Measurements from ENCODE around the gene ZNF362. TPM values are rescaled to one million over a fixed set of nuclear protein-coding genes. Genes with fewer than 3 reads are reported as not detected.
"Not testable (repeated sequence)": the region's sequence is repeated elsewhere in the genome, so short reads cannot be mapped to it uniquely, and the experiment has no call there.

The ZNF362 gene
- total RNA-seq, 1 donor from 2014 or later, result 20.4 TPM

DNA sequence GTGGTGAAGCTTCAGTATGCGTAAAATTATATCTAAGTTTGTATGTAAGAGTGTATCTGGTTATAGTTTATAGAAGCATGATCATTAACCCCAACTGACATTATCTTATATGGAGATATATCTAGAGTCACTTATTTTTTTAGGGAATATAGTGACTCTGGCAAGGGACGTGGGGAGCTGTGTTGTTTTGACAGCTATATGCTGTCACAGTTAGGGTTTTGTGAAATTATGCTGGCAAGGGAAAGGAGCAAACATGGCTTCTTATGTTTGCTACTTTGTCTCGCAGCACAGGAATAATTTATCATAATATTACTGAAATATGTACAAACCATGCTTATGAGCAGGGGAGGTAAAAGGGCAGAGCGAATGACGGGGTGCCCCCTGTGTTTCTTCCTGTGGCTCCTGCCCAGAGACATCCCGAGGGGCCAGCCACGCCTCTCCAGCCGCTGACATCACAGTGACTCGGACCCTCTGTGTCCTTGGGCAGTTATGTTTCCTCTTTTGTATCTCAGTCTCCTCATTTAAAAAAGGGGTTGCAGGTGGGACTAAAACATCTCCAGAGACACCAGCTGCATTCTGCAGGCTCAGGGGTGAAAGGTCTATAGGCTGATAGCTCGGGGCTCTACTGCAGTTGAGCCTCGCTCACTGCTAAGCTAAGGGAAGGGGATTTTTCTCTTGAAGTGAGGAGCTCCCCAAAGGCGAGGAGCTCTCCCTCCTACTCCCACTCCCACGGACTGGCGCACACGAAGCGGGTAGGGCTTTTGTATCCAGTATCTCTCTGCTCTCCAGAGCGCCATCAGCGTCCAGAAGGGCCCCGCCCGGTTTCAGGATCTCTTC lies 49.7 kb downstream of the ZNF362 start:
- no peak for DNase-seq (ENCODE audit: low read depth)

GRCh38 chr1:33306653-33307493 lies 50.6 kb downstream of the ZNF362 start:
- no peak for DNase-seq (ENCODE audit: low read depth)

- no peak for DNase-seq (ENCODE audit: low read depth)
Observed at GRCh38 chr1:33307494-33307864, 51.2 kb downstream of the ZNF362 start.

- DNase-seq (ENCODE audit: low read depth), result not testable (repeated sequence)
Observed at GRCh38 chr1:33309351-33309750, 53.1 kb downstream of the ZNF362 start.

DNA sequence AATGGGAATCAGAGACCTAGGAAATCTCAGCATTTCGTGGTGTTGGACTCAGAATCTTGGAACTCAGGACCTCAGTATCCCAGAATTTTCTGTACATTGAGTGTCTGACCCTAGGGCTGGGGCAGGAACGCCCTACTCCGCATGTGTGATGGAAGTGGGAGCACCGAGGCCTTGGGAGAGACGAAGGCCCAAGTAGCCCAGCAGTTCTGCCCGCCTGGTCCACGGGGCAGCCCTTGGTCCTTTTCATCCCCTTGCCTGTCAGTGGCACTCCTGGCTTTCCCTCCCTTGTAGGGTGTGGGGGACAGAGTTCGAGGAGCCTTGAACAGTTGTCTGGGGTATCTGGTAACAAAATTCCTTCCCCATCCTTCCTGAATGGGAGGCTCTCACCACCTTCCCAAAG lies 54.4 kb downstream of the ZNF362 start:
- DNase-seq (ENCODE audit: low read depth), result no peak

DNA sequence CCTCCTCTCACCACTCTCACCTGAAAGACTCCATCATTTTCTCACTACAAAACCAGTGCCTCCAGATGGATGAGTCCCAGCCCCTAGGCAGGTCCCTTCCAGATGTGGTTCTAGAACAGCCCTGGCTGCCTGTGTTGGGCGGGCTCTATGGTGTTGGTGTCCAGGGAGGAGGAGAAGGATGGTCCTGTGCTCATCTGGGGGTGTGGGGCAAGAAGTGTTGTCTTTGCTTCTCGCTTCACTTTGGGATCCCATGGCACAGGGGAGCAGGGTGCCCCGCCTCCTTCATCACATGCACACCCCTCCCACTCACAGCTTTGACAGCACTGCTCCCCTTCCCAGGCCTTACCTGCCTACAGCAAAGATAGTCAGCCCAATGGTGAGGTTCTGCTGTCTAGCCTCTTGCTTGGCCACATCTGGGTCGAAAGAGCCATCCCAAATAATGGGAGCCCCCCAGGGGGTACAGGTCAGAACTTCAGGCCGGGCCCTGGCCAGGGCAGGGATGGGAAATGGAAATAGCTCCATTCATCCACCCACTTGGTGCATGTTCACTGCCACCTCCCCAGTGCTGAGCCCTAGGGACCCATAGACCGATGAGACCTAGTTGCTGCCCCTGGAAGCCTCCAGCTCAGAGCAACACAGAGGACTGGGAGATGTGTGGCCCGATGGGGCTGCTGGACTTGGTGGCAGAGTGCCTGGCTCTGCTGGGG lies 55.6 kb downstream of the ZNF362 start:
- no peak for DNase-seq (ENCODE audit: low read depth)

DNA sequence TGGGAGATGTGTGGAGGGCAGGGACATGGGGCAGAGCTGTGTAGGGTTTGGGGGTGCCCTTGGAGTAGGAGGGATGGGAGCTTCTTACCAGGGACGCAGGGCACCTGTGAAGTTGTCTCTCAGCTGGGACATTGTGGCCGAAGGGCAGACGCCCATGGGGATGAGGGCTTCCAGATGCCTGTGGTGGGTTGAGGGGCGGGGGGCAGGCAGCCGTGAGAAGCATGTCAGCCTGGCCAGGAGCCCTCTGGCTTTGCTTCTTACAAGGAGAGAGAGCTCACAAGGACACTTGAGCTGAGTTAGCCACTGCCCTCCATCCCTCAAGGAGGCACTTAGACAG lies 56.1 kb downstream of the ZNF362 start:
- no peak for DNase-seq (ENCODE audit: low read depth)

GRCh38 chr1:33314416-33314815 lies 58.1 kb downstream of the ZNF362 start:
- no peak for DNase-seq (ENCODE audit: low read depth)

DNA sequence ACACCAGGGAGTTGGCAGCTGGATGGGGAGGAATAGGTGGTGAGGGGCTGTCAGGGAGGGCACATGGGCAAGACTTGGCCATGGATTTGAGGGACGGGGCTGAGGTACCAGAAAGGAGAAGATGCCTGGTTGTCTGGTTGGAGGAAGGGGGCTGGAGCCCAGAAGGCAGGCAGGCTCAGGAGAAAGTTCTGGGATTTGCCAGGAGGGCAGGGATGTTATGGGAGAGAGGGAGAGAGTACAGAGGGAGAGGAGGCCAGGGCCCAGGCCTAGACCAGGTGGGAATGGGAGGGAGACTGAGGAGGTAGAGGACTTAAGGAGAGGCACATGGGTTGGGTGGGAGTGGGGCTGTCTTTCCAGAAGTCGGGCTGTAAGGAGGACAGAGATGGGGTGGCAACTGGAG lies 60.3 kb downstream of the ZNF362 start:
- no peak for DNase-seq (ENCODE audit: low read depth)

- DNase-seq (ENCODE audit: low read depth), result no peak
Observed at GRCh38 chr1:33317354-33317753, 61.1 kb downstream of the ZNF362 start.

GRCh38 chr1:33317946-33318345 lies 61.7 kb downstream of the ZNF362 start:
- no peak for DNase-seq (ENCODE audit: low read depth)

DNA sequence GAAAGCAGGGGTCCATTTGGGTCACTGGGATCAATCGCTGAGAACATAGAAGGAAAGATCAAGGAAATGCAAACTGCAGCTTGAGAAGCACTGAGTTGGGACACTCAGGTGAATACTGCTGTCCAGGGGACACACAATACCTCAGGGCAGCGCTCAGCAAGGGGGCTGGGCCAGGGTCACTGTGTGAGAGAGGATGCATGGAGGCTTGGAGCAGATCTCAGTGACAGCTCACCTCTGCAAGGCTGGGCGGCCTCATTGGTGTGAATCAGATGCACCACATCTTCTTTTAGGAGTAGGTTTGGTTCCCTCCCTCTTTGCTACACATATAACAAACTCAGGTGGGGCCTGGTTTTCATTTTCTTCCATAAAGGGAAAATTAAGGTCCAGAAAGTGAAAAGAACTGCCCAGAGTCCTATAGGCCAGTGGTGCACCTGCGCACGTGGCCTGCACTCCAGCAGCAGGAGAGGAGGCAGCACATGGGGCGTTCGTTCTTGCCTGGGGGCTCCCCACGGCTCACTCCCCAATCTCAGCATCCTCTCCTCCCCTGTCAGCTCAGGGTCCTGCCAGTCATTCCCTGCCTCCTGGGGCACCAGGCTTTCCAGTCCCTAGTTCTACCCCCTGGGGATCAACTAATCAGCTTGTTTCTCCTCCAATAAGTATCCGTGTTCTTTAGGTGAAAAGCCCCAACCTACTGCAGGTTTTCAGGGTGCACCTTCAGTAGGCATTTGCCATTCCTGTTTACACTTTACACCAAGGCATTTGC lies 63.1 kb downstream of the ZNF362 start:
- no peak for DNase-seq (ENCODE audit: low read depth)

GRCh38 chr1:33319949-33320618 lies 63.8 kb downstream of the ZNF362 start:
- DNase-seq (ENCODE audit: low read depth), result peak; percentile 59

DNA sequence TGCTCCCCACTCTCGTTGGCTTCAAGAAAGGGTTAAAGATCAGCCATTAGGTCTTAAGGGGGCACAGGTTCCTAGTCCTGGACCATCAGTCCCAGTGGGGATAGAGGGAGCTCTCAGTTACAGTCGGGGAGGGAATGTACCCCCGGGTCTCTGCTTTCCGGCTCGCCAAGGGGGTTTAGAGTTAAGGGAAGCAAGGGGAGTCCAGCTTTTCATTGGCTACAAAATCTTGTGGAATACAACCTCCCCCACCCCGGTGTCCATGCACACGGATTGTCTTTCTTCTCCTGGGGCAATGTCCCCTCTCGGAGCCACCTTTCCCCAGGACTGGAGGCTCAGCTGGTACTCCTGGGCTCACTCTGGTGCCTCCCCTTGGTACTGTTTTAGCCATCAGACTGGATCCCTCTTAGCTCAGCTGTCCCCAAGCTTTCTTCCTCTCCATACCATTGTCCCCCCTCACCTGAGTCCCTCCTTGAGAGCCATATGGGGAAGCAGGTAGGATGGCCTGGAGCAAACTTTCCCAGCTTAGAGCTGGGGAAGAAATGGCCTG lies 64.4 kb downstream of the ZNF362 start, which contains the start of gene A3GALT2:
A3GALT2 (minus strand) TSS at position 480 of the 547 bp plus-strand sequence; CDS start at position 480, 0 bp downstream.
- DNase-seq (ENCODE audit: low read depth), result no peak

DNA sequence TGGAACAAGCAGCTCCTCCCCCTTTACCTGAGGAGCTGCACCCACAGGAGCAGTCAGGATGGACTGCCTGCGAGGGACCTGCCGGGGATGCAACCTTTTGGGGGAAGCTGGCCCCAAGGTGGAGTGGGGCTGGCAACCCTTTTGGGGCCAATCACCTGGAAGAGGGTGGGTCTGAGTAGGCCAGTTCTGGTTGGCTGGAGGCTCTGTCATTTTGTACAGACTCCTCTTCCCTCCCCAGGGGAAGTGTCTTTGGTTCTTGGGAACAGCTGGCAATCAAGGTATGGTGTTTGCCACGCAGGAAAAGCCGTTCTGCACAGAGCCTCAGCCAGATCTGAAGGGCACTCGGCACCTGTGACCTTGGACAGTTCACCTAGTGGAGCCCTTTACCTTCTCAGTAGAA lies 64.9 kb downstream of the ZNF362 start:
- DNase-seq (ENCODE audit: low read depth), result no peak

GRCh38 chr1:33322109-33322508 lies 65.8 kb downstream of the ZNF362 start:
- no peak for DNase-seq (ENCODE audit: low read depth)

GRCh38 chr1:33322870-33323585 lies 66.7 kb downstream of the ZNF362 start:
- DNase-seq (ENCODE audit: low read depth), result no peak

DNA sequence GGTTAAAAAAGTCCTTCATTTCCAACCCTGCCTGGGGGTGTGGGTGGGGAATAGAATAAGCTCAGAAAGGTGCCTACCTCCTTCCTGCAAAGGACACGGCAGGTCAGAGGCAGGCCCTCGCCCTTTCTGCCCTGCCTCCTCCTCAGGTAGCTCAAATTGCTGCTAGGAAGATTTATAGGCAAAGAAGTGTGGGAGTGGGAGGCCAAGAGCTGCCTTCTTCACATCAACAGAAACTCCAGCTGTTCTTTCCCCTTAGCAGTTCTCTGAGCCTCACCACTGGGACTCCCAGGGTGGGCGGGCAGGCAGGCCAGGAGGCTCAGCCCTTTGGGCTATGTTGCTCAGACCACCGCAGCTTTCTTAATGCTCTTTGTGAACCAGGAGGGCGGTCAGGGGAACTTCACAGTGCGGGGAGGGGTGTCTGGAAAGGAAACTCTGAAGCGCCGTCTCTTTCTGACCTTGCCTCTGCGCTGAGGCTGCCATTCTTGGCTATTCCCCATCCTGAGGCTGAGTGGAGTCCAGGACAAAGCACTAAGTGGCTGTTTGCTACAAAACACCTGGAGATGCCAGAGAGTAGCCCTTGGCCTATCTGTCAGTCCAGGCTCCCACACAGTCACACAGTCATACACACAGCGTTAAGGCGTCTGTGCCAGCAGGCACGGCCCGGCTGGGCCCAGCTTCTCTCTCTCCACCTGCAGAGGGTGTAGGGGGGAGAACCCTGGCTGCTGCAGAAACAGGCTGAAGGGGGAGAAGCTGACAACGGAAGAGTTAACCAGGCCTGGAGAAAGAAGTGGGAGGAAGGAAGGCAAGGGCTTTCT lies 67.6 kb downstream of the ZNF362 start:
- DNase-seq (ENCODE audit: low read depth), result no peak
